K562 (cell line): ENCODE data around the gene DNAJB2. TPM values are rescaled to one million over a fixed set of nuclear protein-coding genes. Genes with fewer than 3 reads are reported as not detected.

ENCODE experiments used
- ZNF639 ChIP-seq, 2 experiments: fragments of 200-800 bp in 1 of 2; sonication (Bioruptor generic) in 1 of 2; sonication (generic) in 1 of 2; formaldehyde crosslinking in 1 of 2; IDR thresholded peaks in 1 of 2; conservative IDR thresholded peaks in 1 of 2; 2 replicates each; pipeline versions ENCODE4 v1.5.0 to v1.6.1; 2016 to 2020; ENCODE audit warnings: missing compliant biosample characterization in 1 of 2, missing genetic modification characterization in 1 of 2, missing genetic modification reagents in 1 of 2
- polyA plus RNA-seq, 8 experiments: library from polyadenylated mRNA; depleted of rRNA in 4 of 8; stranded (reverse) in 5 of 8; unstranded in 3 of 8; fragments of >200 nt; fragmentation: Nextera tagmentation in 2 of 8; fragmentation: Illumina TruSeq in 1 of 8; extraction: Ambion mirVana in 2 of 8; extraction: Trizol in 1 of 8; gene quantifications; 2 replicates each; pipeline versions ENCODE4 v1.2.1 to v1.2.3, GENCODE V29; 2011 to 2014; ENCODE audit warnings: inconsistent platforms in 1 of 8, missing spikeins in 1 of 8
- total RNA-seq, 7 experiments: library from RNA; depleted of rRNA in 6 of 7; stranded (reverse); fragments of >200 nt in 6 of 7; fragmentation: Illumina TruSeq in 2 of 7; extraction: Trizol in 2 of 7; gene quantifications; 2 replicates each; pipeline versions ENCODE4 v1.2.1 to v1.2.3, GENCODE V29; 2011 to 2021; ENCODE audit warnings: low replicate concordance in 1 of 7
- TF ChIP-seq, protein P1 (sequence below): fragments of 200-800 bp; sonication (Bioruptor generic); IDR thresholded peaks from 2 replicates; pipeline ENCODE4 v1.6.1; 2016; ENCODE audit warnings: missing genetic modification characterization, missing compliant biosample characterization
- TF ChIP-seq, protein P2 (sequence below): sonication (generic); formaldehyde crosslinking; IDR thresholded peaks from 2 replicates; pipeline ENCODE4 v1.8.0; 2022; ENCODE audit warnings: missing genetic modification reagents, mild to moderate bottlenecking, borderline replicate concordance
- TF ChIP-seq, protein P3 (sequence below): fragments of 250-450 bp; sonication (Bioruptor Pico); IDR thresholded peaks from 2 replicates; pipeline ENCODE4 v1.4.0; 2020; ENCODE audit warnings: mild to moderate bottlenecking, moderate library complexity
- TF ChIP-seq, protein P4 (sequence below): sonication (generic); formaldehyde crosslinking; IDR thresholded peaks from 2 replicates; pipeline ENCODE4 v1.8.0; 2022; ENCODE audit warnings: mild to moderate bottlenecking, missing genetic modification reagents
- TF ChIP-seq, protein P5 (sequence below), 2 experiments: fragments of 450-650 bp; IDR thresholded peaks; 2 replicates each; pipeline ENCODE4 v1.6.1; 2018; ENCODE audit warnings: mild to moderate bottlenecking in 2 of 2, low read depth in 1 of 2; ENCODE audit not compliant: partially characterized antibody in 2 of 2

DNAJB2 gene
- total and polyA plus RNA-seq, 9 of the 15 experiments (the other 6 are each of a cell fraction or from before 2014, with no cell fraction given): 0.08 to 3.0 (median 2.2) TPM; not detected in 1

DNA sequence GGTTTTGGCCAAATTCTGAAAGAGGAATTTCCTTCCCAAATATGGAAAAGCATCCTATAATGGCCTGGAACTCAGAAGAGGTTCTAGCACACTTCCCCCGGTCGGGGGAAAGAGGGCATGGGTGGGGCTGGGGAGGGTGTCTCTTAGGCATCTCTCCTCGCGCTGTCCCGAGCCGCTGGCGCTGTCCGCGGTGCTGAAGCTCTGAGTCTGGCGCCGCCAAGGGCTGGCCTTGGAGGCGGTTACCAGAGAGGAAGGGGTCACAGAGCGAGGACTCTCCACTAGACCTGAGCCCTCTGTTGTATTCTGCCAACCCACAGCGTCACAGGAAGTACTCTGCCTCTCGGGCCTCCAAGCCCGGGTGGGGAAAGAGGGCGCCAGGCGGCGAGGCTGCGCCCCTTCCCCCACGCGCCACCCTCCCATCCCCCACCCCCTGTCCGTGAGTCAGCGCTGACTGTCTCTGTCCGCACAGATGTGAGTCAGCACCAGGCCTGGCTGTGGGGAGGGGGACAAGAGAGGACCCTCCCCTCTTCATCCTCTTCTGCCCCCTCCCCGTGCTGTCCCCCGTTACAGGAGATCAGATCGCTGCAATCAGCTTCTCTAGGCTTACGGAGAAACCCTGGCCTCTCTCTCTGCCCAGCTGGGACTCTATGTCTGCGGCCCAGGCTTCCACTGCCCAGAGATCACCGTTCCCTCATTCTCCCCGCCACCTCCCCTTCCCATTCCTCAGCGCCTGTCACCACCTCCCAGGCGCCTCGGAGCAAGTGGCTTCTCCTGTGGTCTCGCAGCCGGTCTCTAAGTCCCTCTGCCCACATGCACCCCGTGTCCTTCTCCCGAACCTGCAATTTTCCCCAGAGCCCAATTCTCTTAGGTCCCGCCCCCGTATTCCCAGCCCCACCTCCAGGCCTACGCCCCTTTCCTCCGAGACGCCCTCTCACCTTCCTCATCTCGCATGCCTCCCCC lies 29.3 kb downstream of the DNAJB2 start (continued):
- TF ChIP-seq, protein P1, sequence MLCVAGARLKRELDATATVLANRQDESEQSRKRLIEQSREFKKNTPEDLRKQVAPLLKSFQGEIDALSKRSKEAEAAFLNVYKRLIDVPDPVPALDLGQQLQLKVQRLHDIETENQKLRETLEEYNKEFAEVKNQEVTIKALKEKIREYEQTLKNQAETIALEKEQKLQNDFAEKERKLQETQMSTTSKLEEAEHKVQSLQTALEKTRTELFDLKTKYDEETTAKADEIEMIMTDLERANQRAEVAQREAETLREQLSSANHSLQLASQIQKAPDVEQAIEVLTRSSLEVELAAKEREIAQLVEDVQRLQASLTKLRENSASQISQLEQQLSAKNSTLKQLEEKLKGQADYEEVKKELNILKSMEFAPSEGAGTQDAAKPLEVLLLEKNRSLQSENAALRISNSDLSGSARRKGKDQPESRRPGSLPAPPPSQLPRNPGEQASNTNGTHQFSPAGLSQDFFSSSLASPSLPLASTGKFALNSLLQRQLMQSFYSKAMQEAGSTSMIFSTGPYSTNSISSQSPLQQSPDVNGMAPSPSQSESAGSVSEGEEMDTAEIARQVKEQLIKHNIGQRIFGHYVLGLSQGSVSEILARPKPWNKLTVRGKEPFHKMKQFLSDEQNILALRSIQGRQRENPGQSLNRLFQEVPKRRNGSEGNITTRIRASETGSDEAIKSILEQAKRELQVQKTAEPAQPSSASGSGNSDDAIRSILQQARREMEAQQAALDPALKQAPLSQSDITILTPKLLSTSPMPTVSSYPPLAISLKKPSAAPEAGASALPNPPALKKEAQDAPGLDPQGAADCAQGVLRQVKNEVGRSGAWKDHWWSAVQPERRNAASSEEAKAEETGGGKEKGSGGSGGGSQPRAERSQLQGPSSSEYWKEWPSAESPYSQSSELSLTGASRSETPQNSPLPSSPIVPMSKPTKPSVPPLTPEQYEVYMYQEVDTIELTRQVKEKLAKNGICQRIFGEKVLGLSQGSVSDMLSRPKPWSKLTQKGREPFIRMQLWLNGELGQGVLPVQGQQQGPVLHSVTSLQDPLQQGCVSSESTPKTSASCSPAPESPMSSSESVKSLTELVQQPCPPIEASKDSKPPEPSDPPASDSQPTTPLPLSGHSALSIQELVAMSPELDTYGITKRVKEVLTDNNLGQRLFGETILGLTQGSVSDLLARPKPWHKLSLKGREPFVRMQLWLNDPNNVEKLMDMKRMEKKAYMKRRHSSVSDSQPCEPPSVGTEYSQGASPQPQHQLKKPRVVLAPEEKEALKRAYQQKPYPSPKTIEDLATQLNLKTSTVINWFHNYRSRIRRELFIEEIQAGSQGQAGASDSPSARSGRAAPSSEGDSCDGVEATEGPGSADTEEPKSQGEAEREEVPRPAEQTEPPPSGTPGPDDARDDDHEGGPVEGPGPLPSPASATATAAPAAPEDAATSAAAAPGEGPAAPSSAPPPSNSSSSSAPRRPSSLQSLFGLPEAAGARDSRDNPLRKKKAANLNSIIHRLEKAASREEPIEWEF (CRISPR knock-in tag): no peak
- no peak for TF ChIP-seq ZNF639 (CRISPR knock-in tag; conservative IDR thresholded peaks at IDR 0.05 in 1 of 2, IDR thresholded peaks at IDR 0.05 in 1 of 2)
- TF ChIP-seq, protein P2, sequence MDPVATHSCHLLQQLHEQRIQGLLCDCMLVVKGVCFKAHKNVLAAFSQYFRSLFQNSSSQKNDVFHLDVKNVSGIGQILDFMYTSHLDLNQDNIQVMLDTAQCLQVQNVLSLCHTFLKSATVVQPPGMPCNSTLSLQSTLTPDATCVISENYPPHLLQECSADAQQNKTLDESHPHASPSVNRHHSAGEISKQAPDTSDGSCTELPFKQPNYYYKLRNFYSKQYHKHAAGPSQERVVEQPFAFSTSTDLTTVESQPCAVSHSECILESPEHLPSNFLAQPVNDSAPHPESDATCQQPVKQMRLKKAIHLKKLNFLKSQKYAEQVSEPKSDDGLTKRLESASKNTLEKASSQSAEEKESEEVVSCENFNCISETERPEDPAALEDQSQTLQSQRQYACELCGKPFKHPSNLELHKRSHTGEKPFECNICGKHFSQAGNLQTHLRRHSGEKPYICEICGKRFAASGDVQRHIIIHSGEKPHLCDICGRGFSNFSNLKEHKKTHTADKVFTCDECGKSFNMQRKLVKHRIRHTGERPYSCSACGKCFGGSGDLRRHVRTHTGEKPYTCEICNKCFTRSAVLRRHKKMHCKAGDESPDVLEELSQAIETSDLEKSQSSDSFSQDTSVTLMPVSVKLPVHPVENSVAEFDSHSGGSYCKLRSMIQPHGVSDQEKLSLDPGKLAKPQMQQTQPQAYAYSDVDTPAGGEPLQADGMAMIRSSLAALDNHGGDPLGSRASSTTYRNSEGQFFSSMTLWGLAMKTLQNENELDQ (CRISPR knock-in tag): no peak
- TF ChIP-seq, protein P3, sequence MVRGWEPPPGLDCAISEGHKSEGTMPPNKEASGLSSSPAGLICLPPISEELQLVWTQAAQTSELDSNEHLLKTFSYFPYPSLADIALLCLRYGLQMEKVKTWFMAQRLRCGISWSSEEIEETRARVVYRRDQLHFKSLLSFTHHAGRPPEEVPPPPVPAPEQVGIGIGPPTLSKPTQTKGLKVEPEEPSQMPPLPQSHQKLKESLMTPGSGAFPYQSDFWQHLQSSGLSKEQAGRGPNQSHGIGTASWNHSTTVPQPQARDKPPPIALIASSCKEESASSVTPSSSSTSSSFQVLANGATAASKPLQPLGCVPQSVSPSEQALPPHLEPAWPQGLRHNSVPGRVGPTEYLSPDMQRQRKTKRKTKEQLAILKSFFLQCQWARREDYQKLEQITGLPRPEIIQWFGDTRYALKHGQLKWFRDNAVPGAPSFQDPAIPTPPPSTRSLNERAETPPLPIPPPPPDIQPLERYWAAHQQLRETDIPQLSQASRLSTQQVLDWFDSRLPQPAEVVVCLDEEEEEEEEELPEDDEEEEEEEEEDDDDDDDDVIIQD (CRISPR knock-in tag): no peak
- TF ChIP-seq, protein P4, sequence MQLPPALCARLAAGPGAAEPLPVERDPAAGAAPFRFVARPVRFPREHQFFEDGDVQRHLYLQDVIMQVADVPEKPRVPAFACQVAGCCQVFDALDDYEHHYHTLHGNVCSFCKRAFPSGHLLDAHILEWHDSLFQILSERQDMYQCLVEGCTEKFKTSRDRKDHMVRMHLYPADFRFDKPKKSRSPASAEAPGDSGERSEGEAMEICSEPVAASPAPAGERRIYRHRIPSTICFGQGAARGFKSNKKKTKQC (CRISPR knock-in tag): peak; percentile 95
- TF ChIP-seq, protein P5, sequence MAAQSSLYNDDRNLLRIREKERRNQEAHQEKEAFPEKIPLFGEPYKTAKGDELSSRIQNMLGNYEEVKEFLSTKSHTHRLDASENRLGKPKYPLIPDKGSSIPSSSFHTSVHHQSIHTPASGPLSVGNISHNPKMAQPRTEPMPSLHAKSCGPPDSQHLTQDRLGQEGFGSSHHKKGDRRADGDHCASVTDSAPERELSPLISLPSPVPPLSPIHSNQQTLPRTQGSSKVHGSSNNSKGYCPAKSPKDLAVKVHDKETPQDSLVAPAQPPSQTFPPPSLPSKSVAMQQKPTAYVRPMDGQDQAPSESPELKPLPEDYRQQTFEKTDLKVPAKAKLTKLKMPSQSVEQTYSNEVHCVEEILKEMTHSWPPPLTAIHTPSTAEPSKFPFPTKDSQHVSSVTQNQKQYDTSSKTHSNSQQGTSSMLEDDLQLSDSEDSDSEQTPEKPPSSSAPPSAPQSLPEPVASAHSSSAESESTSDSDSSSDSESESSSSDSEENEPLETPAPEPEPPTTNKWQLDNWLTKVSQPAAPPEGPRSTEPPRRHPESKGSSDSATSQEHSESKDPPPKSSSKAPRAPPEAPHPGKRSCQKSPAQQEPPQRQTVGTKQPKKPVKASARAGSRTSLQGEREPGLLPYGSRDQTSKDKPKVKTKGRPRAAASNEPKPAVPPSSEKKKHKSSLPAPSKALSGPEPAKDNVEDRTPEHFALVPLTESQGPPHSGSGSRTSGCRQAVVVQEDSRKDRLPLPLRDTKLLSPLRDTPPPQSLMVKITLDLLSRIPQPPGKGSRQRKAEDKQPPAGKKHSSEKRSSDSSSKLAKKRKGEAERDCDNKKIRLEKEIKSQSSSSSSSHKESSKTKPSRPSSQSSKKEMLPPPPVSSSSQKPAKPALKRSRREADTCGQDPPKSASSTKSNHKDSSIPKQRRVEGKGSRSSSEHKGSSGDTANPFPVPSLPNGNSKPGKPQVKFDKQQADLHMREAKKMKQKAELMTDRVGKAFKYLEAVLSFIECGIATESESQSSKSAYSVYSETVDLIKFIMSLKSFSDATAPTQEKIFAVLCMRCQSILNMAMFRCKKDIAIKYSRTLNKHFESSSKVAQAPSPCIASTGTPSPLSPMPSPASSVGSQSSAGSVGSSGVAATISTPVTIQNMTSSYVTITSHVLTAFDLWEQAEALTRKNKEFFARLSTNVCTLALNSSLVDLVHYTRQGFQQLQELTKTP (IDR thresholded peaks at IDR 0.05; ENCODE audit: low read depth in 1 of 2, partially characterized antibody in 2 of 2): peak in 1 of 2 experiments; percentile 95
